ENCODE measurements around the gene SLC12A4. TPM values are rescaled to one million over a fixed set of nuclear protein-coding genes. Genes with fewer than 3 reads are reported as not detected.
A peak's percentile ranks its signal among the peaks of the same experiment; 100 is the strongest.

SLC12A4 gene
- polyA plus RNA-seq, 1 donor (not counting 4 experiments of a cell fraction or from before 2014, with no cell fraction given): 59.3 TPM

GRCh38 chr16:67967183-67967957, 1.1 kb downstream of the SLC12A4 start:
- Histone ChIP-seq H3K36me3 (ENCODE audit: control insufficient read depth in 2 of 2, extremely low read depth in 1 of 2, insufficient read depth in 2 of 2, low read length in 2 of 2) (peaks cover 2 to 24% of the 10 kb centered on the region in 2 experiments), H3K9ac (ENCODE audit: control insufficient read depth, extremely low read depth, insufficient read depth, low read length) (peak overlapping the region; percentile 94), H3K79me2 (ENCODE audit: control insufficient read depth, insufficient read depth, low read length) (peaks cover 38% of the 10 kb centered on the region), H3K4me3 (ENCODE audit: control insufficient read depth in 2 of 3, extremely low read depth in 1 of 3, insufficient read depth in 2 of 3, low read depth in 1 of 3, low read length in 3 of 3) (peak overlapping the region; percentile 64 to 91 (median 73)), H3K4me1 (ENCODE audit: control insufficient read depth, extremely low read depth, insufficient read depth, low read length) (peaks cover 56% of the 10 kb centered on the region), H3K9me3 (ENCODE audit: control insufficient read depth, low read depth, low read length) (no peaks in the 10 kb centered on the region), H3K27me3 (ENCODE audit: control insufficient read depth, extremely low read depth, insufficient read depth, low read length) (no peaks in the 10 kb centered on the region), H3K27ac (ENCODE audit: control insufficient read depth, insufficient read depth, low read length) (peak overlapping the region; percentile 89), H3K4me2 (ENCODE audit: control insufficient read depth, extremely low read depth, insufficient read depth, low read depth, low read length) (peak overlapping the region; percentile 83), H2AFZ (ENCODE audit: control insufficient read depth, low read length) (no peak overlapping the region), H4K20me1 (ENCODE audit: control insufficient read depth, extremely low read depth, insufficient read depth, low read length) (no peaks in the 10 kb centered on the region), H3K9me1 (ENCODE audit: control insufficient read depth, extremely low read depth, insufficient read depth, low read length) (no peaks in the 10 kb centered on the region)
- FAIRE-seq (peak; percentile 52), DNase-seq (ENCODE audit: low read depth, low spot score) (peak; percentile 49)
- TF ChIP-seq CTCF (optimal IDR thresholded peaks at IDR 0.05 in 1 of 3, IDR thresholded peaks at IDR 0.05 in 1 of 3, conservative IDR thresholded peaks at IDR 0.05 in 1 of 3; ENCODE audit: extremely low read depth in 1 of 3, insufficient read depth in 2 of 3, low read length in 3 of 3) (peak in 1 of 3 experiments; percentile 2), EZH2 (IDR thresholded peaks at IDR 0.05; ENCODE audit: low read length) (no peak)
- dilution Hi-C loops (cut with MboI; ENCODE audit: extremely low pct_ligation_motif_present, low sequenced_read_pairs): no loop called here

GRCh38 chr16:67966549-67967182, 1.8 kb downstream of the SLC12A4 start:
- FAIRE-seq: peak; percentile 69
- TF ChIP-seq CTCF (optimal IDR thresholded peaks at IDR 0.05 in 1 of 3, IDR thresholded peaks at IDR 0.05 in 1 of 3, conservative IDR thresholded peaks at IDR 0.05 in 1 of 3; ENCODE audit: extremely low read depth in 1 of 3, insufficient read depth in 2 of 3, low read length in 3 of 3) (no peak), EZH2 (IDR thresholded peaks at IDR 0.05; ENCODE audit: low read length) (no peak)
- dilution Hi-C loops (cut with MboI; ENCODE audit: extremely low pct_ligation_motif_present, low sequenced_read_pairs): no loop called here
- Histone ChIP-seq H3K4me3 (ENCODE audit: control insufficient read depth in 2 of 3, extremely low read depth in 1 of 3, insufficient read depth in 2 of 3, low read depth in 1 of 3, low read length in 3 of 3) (peak overlapping the region; percentile 64 to 91 (median 73)), H4K20me1 (ENCODE audit: control insufficient read depth, extremely low read depth, insufficient read depth, low read length) (peaks cover 5% of the 10 kb centered on the region), H3K79me2 (ENCODE audit: control insufficient read depth, insufficient read depth, low read length) (peaks cover 38% of the 10 kb centered on the region), H3K9me1 (ENCODE audit: control insufficient read depth, extremely low read depth, insufficient read depth, low read length) (peaks cover 4% of the 10 kb centered on the region), H3K4me1 (ENCODE audit: control insufficient read depth, extremely low read depth, insufficient read depth, low read length) (peaks cover 63% of the 10 kb centered on the region), H3K9me3 (ENCODE audit: control insufficient read depth, low read depth, low read length) (no peaks in the 10 kb centered on the region), H3K4me2 (ENCODE audit: control insufficient read depth, extremely low read depth, insufficient read depth, low read depth, low read length) (peak overlapping the region; percentile 83), H3K27me3 (ENCODE audit: control insufficient read depth, extremely low read depth, insufficient read depth, low read length) (no peaks in the 10 kb centered on the region), H3K27ac (ENCODE audit: control insufficient read depth, insufficient read depth, low read length) (peak overlapping the region; percentile 89), H3K9ac (ENCODE audit: control insufficient read depth, extremely low read depth, insufficient read depth, low read length) (peak overlapping the region; percentile 94), H3K36me3 (ENCODE audit: control insufficient read depth in 2 of 2, extremely low read depth in 1 of 2, insufficient read depth in 2 of 2, low read length in 2 of 2) (peaks cover 2 to 30% of the 10 kb centered on the region in 2 experiments), H2AFZ (ENCODE audit: control insufficient read depth, low read length) (no peak overlapping the region)
- DNase-seq (ENCODE audit: low read depth, low spot score): peak; percentile 85

Data from keratinocyte (primary cell).